Stimulated activated CD4-positive, alpha-beta T cell treated with anti-CD3 and anti-CD28 coated beads, Interleukin-12 subunit alpha, Interleukin-12 subunit beta, amount 100 ng/mL, for 48 hours (primary cell): Measurements from ENCODE around the gene CYTH3.
"Not testable (repeated sequence)": the region's sequence is repeated elsewhere in the genome, so short reads cannot be mapped to it uniquely, and the experiment has no call there.

Experiments
- DNase-seq, 3 donors: peaks; one replicate each; pipeline ENCODE4 v3.0.0-alpha.2; 2020; ENCODE audit warnings: low read depth in 2 of 3, low spot score in 1 of 3

CYTH3 gene

GRCh38 chr7:6272481-6273323 is at the start of gene CYTH3:
TSS of gene CYTH3 (minus strand) at chr7:6272624. CDS start at chr7:6272507, 117 bp downstream.
- peak; percentile 39 to 68 (median 62) for DNase-seq

- DNase-seq = no peak
These were observed 48.4 kb upstream of the CYTH3 start for GRCh38 chr7:6320791-6321190.

GRCh38 chr7:6317797-6318438 is 45.5 kb upstream of the CYTH3 start:
- DNase-seq = no peak

GRCh38 chr7:6316226-6316625 is 43.8 kb upstream of the CYTH3 start:
- no peak for DNase-seq

DNA sequence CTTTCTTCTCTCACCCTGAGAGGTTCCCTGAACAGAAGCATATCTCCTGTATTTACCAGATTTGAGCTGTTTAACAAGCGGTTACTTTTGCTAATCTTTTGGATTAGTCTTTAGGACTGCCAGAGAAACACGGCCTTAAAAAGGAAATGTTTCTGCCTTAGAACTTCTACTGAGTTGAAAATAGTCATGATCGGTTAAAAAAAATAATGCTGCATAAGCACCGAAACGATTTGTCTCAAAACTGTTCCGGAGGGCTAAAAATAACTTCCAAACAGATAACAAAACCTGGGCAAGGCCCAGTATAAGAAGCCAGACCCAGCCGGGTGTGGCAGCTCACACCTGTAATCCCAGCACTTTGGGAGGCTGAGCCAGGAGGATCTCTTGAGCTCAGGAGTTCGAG is 43.3 kb upstream of the CYTH3 start:
- DNase-seq = no peak

DNA sequence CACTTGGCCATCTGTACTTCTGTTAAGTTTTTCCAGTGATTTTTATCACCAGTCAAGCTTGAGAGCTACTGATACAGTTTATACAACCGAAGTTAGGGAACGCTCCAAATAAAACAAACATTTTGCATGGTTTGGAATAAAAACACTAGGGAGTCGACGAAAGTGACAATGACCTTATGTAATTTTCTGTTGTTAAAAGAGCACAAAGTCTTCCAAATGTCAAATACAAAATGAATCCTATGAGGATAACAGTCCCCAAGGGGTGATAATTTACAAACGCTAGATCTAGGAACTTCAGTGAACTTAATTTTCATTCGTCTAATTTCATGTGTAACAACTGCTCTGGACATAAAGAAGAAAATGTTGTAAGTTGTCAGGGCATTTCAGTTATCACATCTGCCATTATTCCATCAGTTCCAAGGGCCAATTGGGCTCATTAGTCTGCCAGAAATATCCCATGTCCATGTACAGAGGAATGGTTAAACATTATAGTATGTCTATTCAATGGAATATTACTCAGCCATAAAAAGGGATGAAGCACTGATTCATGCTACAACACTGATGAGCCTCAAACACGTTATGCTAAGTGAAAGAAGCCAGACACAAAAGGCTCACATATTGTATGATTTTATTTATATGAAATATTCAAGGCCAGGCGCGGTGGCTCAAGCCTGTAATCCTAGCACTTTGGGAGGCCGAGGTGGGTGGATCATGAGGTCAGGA is 38.0 kb upstream of the CYTH3 start:
- no peak for DNase-seq

DNA sequence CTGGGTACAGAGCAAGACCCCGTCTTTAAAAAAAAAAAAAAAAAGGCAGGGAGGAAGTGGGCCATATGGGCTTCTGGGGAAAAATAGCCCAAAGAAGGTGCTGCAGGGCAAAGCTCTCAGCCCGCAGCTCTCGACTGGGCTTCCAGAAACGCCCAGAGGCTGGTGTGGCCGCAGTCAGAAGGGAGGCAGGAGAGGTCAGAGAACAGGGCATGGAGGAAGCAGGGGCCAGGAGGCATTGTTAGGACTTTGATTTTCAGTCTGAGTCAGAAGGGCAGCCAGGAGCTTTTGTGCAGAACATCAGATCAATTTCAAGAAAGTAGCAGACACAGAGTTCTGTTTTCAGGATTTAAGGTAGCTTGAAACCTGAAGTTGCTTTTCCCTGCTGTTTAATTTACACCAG is 35.3 kb upstream of the CYTH3 start:
- no peak for DNase-seq

- no peak for DNase-seq
These were observed 34.0 kb upstream of the CYTH3 start for GRCh38 chr7:6306471-6306870.

DNA sequence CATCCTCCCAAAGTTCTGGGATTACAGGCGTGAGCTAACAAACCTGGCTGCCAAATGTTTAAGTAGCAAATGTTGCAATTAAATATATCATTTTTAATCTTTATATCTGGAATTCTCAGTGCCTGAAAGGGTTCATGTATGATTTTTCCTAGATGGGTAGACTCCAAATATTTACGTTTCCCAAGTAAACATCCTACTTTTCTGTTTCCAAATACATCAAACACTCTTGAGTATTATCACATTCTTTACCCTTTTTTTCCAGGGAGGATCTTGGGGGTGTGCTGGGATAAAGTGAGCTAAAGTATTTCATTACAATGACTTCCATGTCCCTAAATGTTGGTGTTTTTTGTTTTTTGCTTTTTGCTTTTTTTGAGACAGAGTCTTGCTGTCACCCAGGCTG is 32.9 kb upstream of the CYTH3 start:
- no peak for DNase-seq

- DNase-seq = not testable (repeated sequence)
These were observed 29.0 kb upstream of the CYTH3 start for GRCh38 chr7:6301446-6301845.

DNA sequence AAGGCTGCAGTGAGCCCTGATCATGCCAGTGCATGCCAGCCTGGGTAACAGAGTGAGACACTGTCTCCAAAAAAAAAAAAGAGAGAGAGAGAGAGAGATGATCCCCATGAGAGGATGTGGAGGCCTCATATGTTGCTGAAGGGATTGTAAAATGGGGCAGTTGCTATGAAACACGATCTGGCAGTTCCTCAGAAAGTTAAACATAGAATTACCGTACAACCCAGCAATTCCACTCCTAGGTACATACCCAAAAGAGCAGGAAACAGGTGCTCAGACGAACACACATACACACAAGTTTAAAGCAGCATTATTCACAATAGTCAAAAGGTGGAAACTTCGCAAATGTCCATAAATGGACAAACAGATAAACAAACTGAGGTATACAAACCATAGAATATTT is 27.4 kb upstream of the CYTH3 start:
- DNase-seq = no peak

- no peak for DNase-seq
These were observed 22.4 kb upstream of the CYTH3 start for GRCh38 chr7:6294839-6295238.

GRCh38 chr7:6293202-6293601 is 20.8 kb upstream of the CYTH3 start:
- no peak for DNase-seq

GRCh38 chr7:6291941-6292340 is 19.5 kb upstream of the CYTH3 start:
- DNase-seq = not testable (repeated sequence)

DNA sequence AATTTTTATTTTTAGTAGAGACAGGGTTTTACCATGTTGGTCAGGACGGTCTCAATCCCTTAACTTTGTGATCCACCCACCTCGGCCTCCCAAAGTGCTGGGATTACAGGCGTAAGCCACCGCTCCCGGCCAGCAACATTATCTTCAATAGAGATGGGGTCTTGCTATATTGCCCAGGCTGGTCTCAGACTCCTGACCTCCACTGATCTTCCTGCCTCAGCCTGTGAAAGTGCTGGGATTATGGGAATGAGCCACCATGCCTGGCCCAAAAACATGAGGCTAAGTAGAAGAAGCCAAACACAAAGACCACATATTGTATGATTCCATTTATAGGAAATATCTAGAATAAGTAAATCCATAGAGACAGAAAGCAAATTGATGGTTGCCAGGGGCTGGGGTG is 19.1 kb upstream of the CYTH3 start:
- DNase-seq = no peak

GRCh38 chr7:6290319-6290741 is 17.9 kb upstream of the CYTH3 start:
- no peak for DNase-seq

- DNase-seq = no peak
These were observed 15.9 kb upstream of the CYTH3 start for GRCh38 chr7:6288270-6288860.

GRCh38 chr7:6286486-6286885 is 14.1 kb upstream of the CYTH3 start:
- no peak for DNase-seq

GRCh38 chr7:6284461-6285360 is 12.3 kb upstream of the CYTH3 start:
- no peak for DNase-seq

DNA sequence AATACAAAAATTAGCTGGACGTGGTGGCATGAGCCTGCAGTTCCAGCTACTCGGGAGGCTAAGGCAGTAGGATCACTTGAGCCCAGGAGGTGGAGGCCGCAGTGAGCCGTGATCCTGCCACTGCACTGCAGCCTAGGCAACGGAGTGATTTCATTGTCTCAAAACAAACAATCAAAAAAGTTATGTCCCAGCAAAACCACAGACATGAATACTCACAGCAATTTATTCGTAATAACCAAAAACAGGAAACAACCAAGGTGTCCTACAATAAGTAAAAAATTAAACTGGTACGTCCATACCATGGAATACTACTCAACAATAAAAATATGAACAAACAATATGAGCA is 11.6 kb upstream of the CYTH3 start:
- DNase-seq = no peak
